ENCODE results near the gene CCDC33.

Gene CCDC33

GRCh38 chr15:74376825-74377581, 140.9 kb downstream of the CCDC33 start:
- Histone ChIP-seq H3K4ac (ENCODE audit: low read depth in 1 of 2, low read length in 2 of 2) (no peak overlapping the region), H3K36me3 (ENCODE audit: control insufficient read depth in 1 of 2, insufficient read depth in 2 of 2, low read depth in 1 of 2, low read length in 2 of 2) (no peaks in the 10 kb centered on the region), H3K4me1 (ENCODE audit: control insufficient read depth, insufficient read depth, low read depth, low read length) (peaks cover 16% of the 10 kb centered on the region), H3K14ac (ENCODE audit: low read length in 2 of 2) (no peak overlapping the region), H2BK15ac (ENCODE audit: low read depth, poor library complexity, severe bottlenecking) (no peak overlapping the region), H2AK5ac (ENCODE audit: low read length, severe bottlenecking) (no peak overlapping the region), H4K8ac (ENCODE audit: low read length) (no peak overlapping the region), H2BK12ac (ENCODE audit: low read length in 2 of 2) (no peak overlapping the region), H4K91ac (ENCODE audit: low read length) (no peak overlapping the region), H3K27ac (ENCODE audit: low read length, poor library complexity, severe bottlenecking) (no peak overlapping the region), H2BK5ac (ENCODE audit: low read depth, low read length, poor library complexity, severe bottlenecking) (no peak overlapping the region), H3K4me3 (ENCODE audit: insufficient read depth in 1 of 2, low read depth in 1 of 2, low read length in 2 of 2) (no peak overlapping the region), H3K79me1 (replicated peaks; ENCODE audit: low read length, poor library complexity, severe bottlenecking) (no peaks in the 10 kb centered on the region), H2AFZ (ENCODE audit: low read depth, low read length) (no peak overlapping the region), H3K27me3 (ENCODE audit: control insufficient read depth in 1 of 2, insufficient read depth in 1 of 2, low read length in 2 of 2) (peaks cover 0 to 10% of the 10 kb centered on the region in 2 experiments), H3K23ac (ENCODE audit: low read length in 2 of 2) (no peak overlapping the region), H3K9me3 (ENCODE audit: control insufficient read depth, low read length) (no peaks in the 10 kb centered on the region), H2BK120ac (ENCODE audit: low read depth, low read length) (no peak overlapping the region), H3K9ac (ENCODE audit: low read length) (no peak overlapping the region), H3K18ac (ENCODE audit: low read depth in 1 of 2, low read length in 2 of 2) (no peak overlapping the region), H3K4me2 (ENCODE audit: low read length, poor library complexity, severe bottlenecking) (no peak overlapping the region)
- 95% methylated on average over 5 of the region's 6 CpGs for WGBS
- DNase-seq, result no peak

GRCh38 chr15:74377831-74378766, 142.0 kb downstream of the CCDC33 start:
- Histone ChIP-seq H4K91ac (ENCODE audit: low read length) (no peak overlapping the region), H3K9ac (ENCODE audit: low read length) (no peak overlapping the region), H3K36me3 (ENCODE audit: control insufficient read depth in 1 of 2, insufficient read depth in 2 of 2, low read depth in 1 of 2, low read length in 2 of 2) (no peaks in the 10 kb centered on the region), H3K18ac (ENCODE audit: low read depth in 1 of 2, low read length in 2 of 2) (no peak overlapping the region), H2AFZ (ENCODE audit: low read depth, low read length) (no peak overlapping the region), H3K79me1 (replicated peaks; ENCODE audit: low read length, poor library complexity, severe bottlenecking) (no peaks in the 10 kb centered on the region), H4K8ac (ENCODE audit: low read length) (no peak overlapping the region), H3K27ac (ENCODE audit: low read length, poor library complexity, severe bottlenecking) (no peak overlapping the region), H3K23ac (ENCODE audit: low read length in 2 of 2) (no peak overlapping the region), H3K4ac (ENCODE audit: low read depth in 1 of 2, low read length in 2 of 2) (no peak overlapping the region), H2AK5ac (ENCODE audit: low read length, severe bottlenecking) (peak overlapping the region; percentile 47), H3K4me3 (ENCODE audit: insufficient read depth in 1 of 2, low read depth in 1 of 2, low read length in 2 of 2) (no peak overlapping the region), H2BK12ac (ENCODE audit: low read length in 2 of 2) (no peak overlapping the region), H3K4me2 (ENCODE audit: low read length, poor library complexity, severe bottlenecking) (no peak overlapping the region), H2BK15ac (ENCODE audit: low read depth, poor library complexity, severe bottlenecking) (no peak overlapping the region), H2BK120ac (ENCODE audit: low read depth, low read length) (no peak overlapping the region), H3K9me3 (ENCODE audit: control insufficient read depth, low read length) (no peaks in the 10 kb centered on the region), H3K27me3 (ENCODE audit: control insufficient read depth in 1 of 2, insufficient read depth in 1 of 2, low read length in 2 of 2) (peaks cover 0 to 2% of the 10 kb centered on the region in 2 experiments), H3K14ac (ENCODE audit: low read length in 2 of 2) (no peak overlapping the region), H2BK5ac (ENCODE audit: low read depth, low read length, poor library complexity, severe bottlenecking) (no peak overlapping the region), H3K4me1 (ENCODE audit: control insufficient read depth, insufficient read depth, low read depth, low read length) (peaks cover 17% of the 10 kb centered on the region)
- no peak for DNase-seq
- WGBS, result 86% methylated on average over 14 of the region's 15 CpGs

- Histone ChIP-seq H3K27me3 (ENCODE audit: control insufficient read depth in 1 of 2, insufficient read depth in 1 of 2, low read length in 2 of 2) (no peaks in the 10 kb centered on the region), H3K4me3 (ENCODE audit: insufficient read depth in 1 of 2, low read depth in 1 of 2, low read length in 2 of 2) (no peak overlapping the region), H3K9ac (ENCODE audit: low read length) (no peak overlapping the region), H3K4me1 (ENCODE audit: control insufficient read depth, insufficient read depth, low read depth, low read length) (peaks cover 16% of the 10 kb centered on the region), H3K9me3 (ENCODE audit: control insufficient read depth, low read length) (no peaks in the 10 kb centered on the region), H2BK120ac (ENCODE audit: low read depth, low read length) (no peak overlapping the region), H3K79me1 (replicated peaks; ENCODE audit: low read length, poor library complexity, severe bottlenecking) (peaks cover 1% of the 10 kb centered on the region), H3K14ac (ENCODE audit: low read length in 2 of 2) (no peak overlapping the region), H2BK12ac (ENCODE audit: low read length in 2 of 2) (no peak overlapping the region), H3K18ac (ENCODE audit: low read depth in 1 of 2, low read length in 2 of 2) (no peak overlapping the region), H2AFZ (ENCODE audit: low read depth, low read length) (no peak overlapping the region), H2BK5ac (ENCODE audit: low read depth, low read length, poor library complexity, severe bottlenecking) (no peak overlapping the region), H3K36me3 (ENCODE audit: control insufficient read depth in 1 of 2, insufficient read depth in 2 of 2, low read depth in 1 of 2, low read length in 2 of 2) (no peaks in the 10 kb centered on the region), H2BK15ac (ENCODE audit: low read depth, poor library complexity, severe bottlenecking) (no peak overlapping the region), H3K27ac (ENCODE audit: low read length, poor library complexity, severe bottlenecking) (no peak overlapping the region), H3K4ac (ENCODE audit: low read depth in 1 of 2, low read length in 2 of 2) (no peak overlapping the region), H2AK5ac (ENCODE audit: low read length, severe bottlenecking) (no peak overlapping the region), H4K91ac (ENCODE audit: low read length) (no peak overlapping the region), H3K4me2 (ENCODE audit: low read length, poor library complexity, severe bottlenecking) (no peak overlapping the region), H3K23ac (ENCODE audit: low read length in 2 of 2) (no peak overlapping the region), H4K8ac (ENCODE audit: low read length) (no peak overlapping the region)
- WGBS, result 73% methylated on average over 7 of the region's 9 CpGs
- no peak for DNase-seq
Measured at GRCh38 chr15:74378848-74379247, 142.7 kb downstream of the CCDC33 start.
